Adipose tissue (tissue), 3 donors: ENCODE results near the gene ZNF470. TPM values are rescaled to one million over a fixed set of nuclear protein-coding genes. Genes with fewer than 3 reads are reported as not detected.
A peak's percentile ranks its signal among the peaks of the same experiment; 100 is the strongest.

Source experiments
- H3K27ac ChIP-seq: one replicate; pipeline ENCODE4 v1.5.1; 2013; ENCODE audit warnings: low read depth, low read length
- WGBS, 3 donors: extraction: QIAGEN DNeasy Blood & Tissue Kit; methylation state at CpG; one replicate each; pipeline ENCODE4 v1.1.7; 2013; 5-methylcytosine and 5-hydroxymethylcytosine counted together
- polyA plus RNA-seq, 3 donors: library from polyadenylated mRNA; stranded (reverse); fragments of 200-250 nt; gene quantifications; one replicate each; pipeline ENCODE4 v1.2.3, GENCODE V29; 2013
- donor health status: healthy with polysubstance abuse.
- donor health status: Bipolar disorder and iron deficiency.
- donor health status: healthy.

Gene ZNF470
- polyA plus RNA-seq = 1 to 10 TPM in 1 of 3 donors, under 1 TPM in 2; 0.79 to 4.3 (median 0.92) TPM

GRCh38 chr19:56567274-56568120 is at the start of gene ZNF470:
TSS of gene ZNF470 (plus strand) at chr19:56567468. CDS start at chr19:56570312, 2,844 bp downstream.
- H3K27ac ChIP-seq = no peak within 1 kb of the TSS
- 3 to 4% (median 3%) methylated on average over 61 to 66 of the region's 66 CpGs for WGBS, 3 donors

GRCh38 chr19:56525214-56525860 is 41.9 kb upstream of the ZNF470 start:
- 81 to 93% (median 93%) methylated on average over 4 of the region's 4 CpGs for WGBS, 3 donors
- no peak overlapping the region for H3K27ac ChIP-seq

GRCh38 chr19:56537442-56537841 is 29.8 kb upstream of the ZNF470 start:
- no peak overlapping the region for H3K27ac ChIP-seq
- WGBS, 3 donors = 89 to 95% (median 94%) methylated on average over 3 of the region's 3 CpGs

GRCh38 chr19:56538254-56538760 is 29.0 kb upstream of the ZNF470 start:
- WGBS, 3 donors = 0 to 1% (median 1%) methylated on average over 40 to 46 of the region's 46 CpGs
- peak overlapping the region; percentile 87 for H3K27ac ChIP-seq

GRCh38 chr19:56538761-56539263 is 28.5 kb upstream of the ZNF470 start, which contains the start of gene ZFP28:
TSS of gene ZFP28 (plus strand) at chr19:56538948. CDS start at chr19:56539019, 71 bp downstream.
- peak within 1 kb of the TSS; percentile 87 for H3K27ac ChIP-seq
- 0 to 3% (median 1%) methylated on average over 30 to 50 of the region's 65 CpGs for WGBS, 3 donors

GRCh38 chr19:56543776-56544175 is 23.5 kb upstream of the ZNF470 start:
- H3K27ac ChIP-seq = no peak overlapping the region
- WGBS, 3 donors = 93 to 97% (median 97%) methylated on average over 2 of the region's 2 CpGs

- WGBS, 3 donors = 63 to 70% (median 68%) methylated on average over 6 of the region's 6 CpGs
These were observed 19.7 kb upstream of the ZNF470 start for GRCh38 chr19:56547535-56547934.

GRCh38 chr19:56554272-56554869 is 12.9 kb upstream of the ZNF470 start:
- 82 to 99% (median 95%) methylated on average over 6 of the region's 6 CpGs for WGBS, 3 donors

More at GRCh38 chr19:56547535-56547934, 19.7 kb upstream of the ZNF470 start:
- H3K27ac ChIP-seq = no peak overlapping the region

GRCh38 chr19:56562766-56563165 is 4.5 kb upstream of the ZNF470 start:
- 91 to 97% (median 92%) methylated on average over 2 of the region's 2 CpGs for WGBS, 3 donors
- no peak overlapping the region for H3K27ac ChIP-seq

More at GRCh38 chr19:56554272-56554869, 12.9 kb upstream of the ZNF470 start:
- H3K27ac ChIP-seq = no peak overlapping the region

GRCh38 chr19:56566904-56567273 is 379 bp upstream of the ZNF470 start:
- 0 to 1% (median 0%) methylated on average over 23 of the region's 23 CpGs for WGBS, 3 donors

GRCh38 chr19:56572589-56572988 is 5.3 kb downstream of the ZNF470 start:
- 47 to 69% (median 50%) methylated on average over 2 of the region's 2 CpGs for WGBS, 3 donors
- H3K27ac ChIP-seq = no peak overlapping the region

More at GRCh38 chr19:56566904-56567273, 379 bp upstream of the ZNF470 start:
- H3K27ac ChIP-seq = no peak overlapping the region

- H3K27ac ChIP-seq = no peak overlapping the region
- WGBS, 3 donors = 96 to 98% (median 98%) methylated on average over 3 of the region's 3 CpGs
These were observed 6.6 kb downstream of the ZNF470 start for GRCh38 chr19:56573914-56574313.

GRCh38 chr19:56577719-56578602 is 10.7 kb downstream of the ZNF470 start:
- 97 to 98% (median 97%) methylated on average over 11 of the region's 11 CpGs for WGBS, 3 donors

GRCh38 chr19:56594446-56594782 is 27.1 kb downstream of the ZNF470 start:
- 56 to 63% (median 59%) methylated on average over 4 of the region's 4 CpGs for WGBS, 3 donors
- H3K27ac ChIP-seq = no peak overlapping the region

More at GRCh38 chr19:56577719-56578602, 10.7 kb downstream of the ZNF470 start:
- no peak overlapping the region for H3K27ac ChIP-seq

- 1 to 2% (median 1%) methylated on average over 50 to 52 of the region's 52 CpGs for WGBS, 3 donors
- H3K27ac ChIP-seq = no peak within 1 kb of the TSS
These were observed 27.7 kb downstream of the ZNF470 start, which contains the start of gene ZNF71 for GRCh38 chr19:56594783-56595547. TSS of gene ZNF71 (plus strand) at chr19:56595302. CDS start at chr19:56601559, 6,257 bp downstream.

- H3K27ac ChIP-seq = no peak overlapping the region
- 0 to 6% (median 1%) methylated on average over 4 of the region's 4 CpGs for WGBS, 3 donors
These were observed 28.3 kb downstream of the ZNF470 start for GRCh38 chr19:56595548-56595899.

GRCh38 chr19:56596676-56597075 is 29.4 kb downstream of the ZNF470 start:
- WGBS, 3 donors = 58 to 81% (median 80%) methylated on average over 4 of the region's 4 CpGs

More at GRCh38 chr19:56596676-56597075, 29.4 kb downstream of the ZNF470 start:
- H3K27ac ChIP-seq = no peak overlapping the region
